H1 (cell line): Measurements from ENCODE around the gene PPP1R12B. TPM values are rescaled to one million over a fixed set of nuclear protein-coding genes. Genes with fewer than 3 reads are reported as not detected.

Source experiments
- ASH2L ChIP-seq: fragments of 200-600, 300-600 bp; sonication (generic); IDR thresholded peaks from one replicate; pipeline ENCODE4 v1.7.1; 2017; ENCODE audit warnings: low read length
- CHD2 ChIP-seq: IDR thresholded peaks from 2 replicates; pipeline ENCODE4 v1.6.1; 2012; ENCODE audit warnings: low read length, improper control_type of control experiment
- RNF2 ChIP-seq: fragments of 200-900, 300-1000 bp; sonication (generic); IDR thresholded peaks from 2 replicates; pipeline ENCODE4 v1.7.1; 2016; ENCODE audit warnings: borderline replicate concordance, low read depth, mild to moderate bottlenecking, antibody characterized with exemption, low read length; ENCODE audit not compliant: poor library complexity, severe bottlenecking; ENCODE audit errors: missing control alignments
- SAP30 ChIP-seq: fragments of 300-600 bp; sonication (generic); IDR thresholded peaks from 2 replicates; pipeline ENCODE4 v1.7.1; 2012; ENCODE audit warnings: low read length, moderate library complexity, mild to moderate bottlenecking, inconsistent platforms; ENCODE audit not compliant: insufficient read depth, insufficient replicate concordance
- USF2 ChIP-seq: IDR thresholded peaks from 2 replicates; pipeline ENCODE4 v1.6.1; 2011; ENCODE audit warnings: low read length, improper control_type of control experiment
- polyA plus RNA-seq, 7 experiments: library from polyadenylated mRNA; depleted of rRNA in 3 of 7; stranded (reverse) in 5 of 7; unstranded in 2 of 7; fragments of >200 nt in 5 of 7; fragments of 200-250 nt in 2 of 7; gene quantifications; 1 replicate in 5 of 7; 2 replicates in 1 of 7; 4 replicates in 1 of 7; pipeline versions ENCODE4 v1.2.1 to v1.2.3, GENCODE V29; 2011 to 2013; ENCODE audit warnings: missing spikeins in 2 of 7, mixed read lengths in 2 of 7
- total RNA-seq: library from RNA; stranded (reverse); fragmentation: NEBNext Ultra II Directional; extraction: Animal tissue kit (Norgen Biotek cat#: 25700); gene quantifications from 2 replicates; pipeline ENCODE4 v1.2.1, GENCODE V29; 2021

The PPP1R12B gene
- total and polyA plus RNA-seq, 2 of the 8 experiments (the other 6 are each of a cell fraction or from before 2014, with no cell fraction given): 7.9 to 18.7 TPM

- TF ChIP-seq CHD2 (no peak), ASH2L (no peak), USF2 (no peak), RNF2 (no peak), SAP30 (no peak)
These were observed 23.9 kb upstream of the PPP1R12B start (continued) for GRCh38 chr1:202324646-202325045.
